GM12872 (cell line): ENCODE results near the gene DLX2.

ENCODE experiments used
- CTCF ChIP-seq: IDR thresholded peaks from 3 replicates; pipeline ENCODE4 v1.5.1; 2011; ENCODE audit warnings: low read depth, mild to moderate bottlenecking, low read length, moderate library complexity; ENCODE audit not compliant: insufficient read depth

DLX2 gene

DNA sequence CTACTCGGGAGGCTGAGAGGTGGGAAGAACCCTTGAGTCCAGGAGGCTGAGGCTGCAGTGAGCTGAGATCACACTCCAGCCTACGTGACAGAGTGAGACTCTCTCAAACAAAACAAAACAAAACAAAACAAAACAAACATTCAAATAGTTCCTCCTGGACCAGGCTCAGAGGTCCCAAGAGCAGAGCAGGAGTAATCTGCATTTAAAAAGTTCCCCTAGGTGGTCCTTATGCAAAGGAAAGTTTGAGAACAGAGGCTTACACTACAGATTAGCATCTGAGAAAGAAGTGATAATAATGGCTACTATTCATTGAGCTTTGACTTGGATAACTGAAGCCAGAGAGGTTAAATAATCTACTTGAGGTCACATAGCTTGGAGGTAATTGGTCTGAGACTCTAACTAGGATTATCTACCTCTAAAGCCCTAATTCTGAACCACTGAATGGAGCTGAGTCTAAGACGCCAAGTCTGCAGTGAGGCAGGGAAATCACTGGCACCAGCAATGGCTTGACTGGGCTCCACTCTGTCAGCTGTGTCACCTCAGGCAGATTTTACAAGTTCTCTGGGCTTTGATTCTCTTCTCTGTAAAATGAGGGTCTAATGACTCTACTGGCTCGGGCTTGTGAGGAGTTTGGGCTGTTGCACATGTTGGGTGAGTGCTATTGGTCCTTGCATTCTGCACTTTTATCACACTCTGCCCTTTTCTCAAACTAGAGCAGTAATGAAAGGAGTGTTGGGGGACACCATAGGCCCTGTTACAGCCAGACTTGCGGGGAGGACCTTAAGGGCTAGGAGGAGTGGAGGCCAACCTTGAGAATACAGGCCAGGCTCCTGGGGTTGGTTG lies 29.2 kb upstream of the DLX2 start:
- TF ChIP-seq CTCF: no peak

- TF ChIP-seq CTCF: no peak
Observed at GRCh38 chr2:172129404-172129803, 26.7 kb upstream of the DLX2 start.

DNA sequence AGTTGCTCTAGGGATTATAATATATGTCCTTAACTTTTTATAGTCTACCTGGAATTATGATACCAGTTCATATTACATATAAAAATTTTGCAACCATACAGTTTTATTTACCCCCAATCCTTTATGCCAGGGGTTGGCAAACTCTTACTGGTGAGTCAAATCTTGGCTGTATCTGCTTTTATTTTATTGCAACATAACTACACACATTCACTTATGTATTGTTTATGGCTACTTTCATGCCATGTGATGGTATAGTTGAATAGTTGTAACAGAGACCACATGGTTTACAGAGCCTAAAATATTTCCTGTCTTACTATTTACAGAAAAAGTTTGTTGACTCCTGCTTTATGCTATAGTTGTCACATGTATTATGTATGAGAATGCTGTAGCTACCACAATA lies 25.8 kb upstream of the DLX2 start:
- TF ChIP-seq CTCF: no peak

GRCh38 chr2:172120118-172120517 lies 17.4 kb upstream of the DLX2 start:
- TF ChIP-seq CTCF: no peak

GRCh38 chr2:172119089-172119488 lies 16.4 kb upstream of the DLX2 start:
- no peak for TF ChIP-seq CTCF

DNA sequence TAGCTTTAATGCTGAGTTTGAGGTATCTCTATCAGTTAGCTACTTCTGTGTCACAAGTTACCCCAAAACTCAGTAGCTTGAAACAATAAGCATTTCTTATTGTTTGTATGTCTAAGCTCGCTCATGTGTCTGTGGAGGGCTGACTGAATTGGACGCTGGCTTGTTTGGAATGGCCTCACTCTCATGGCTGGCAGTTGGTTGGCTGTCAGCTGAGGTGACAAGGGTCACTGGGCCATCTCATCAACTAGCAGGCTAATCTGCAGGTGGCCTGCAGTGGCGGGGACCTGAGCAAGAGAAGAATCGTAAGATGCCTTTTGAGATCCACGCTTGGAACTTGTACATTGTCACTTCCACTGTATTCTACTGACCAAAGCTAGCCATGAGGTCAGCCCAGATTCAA lies 13.4 kb upstream of the DLX2 start:
- no peak for TF ChIP-seq CTCF

DNA sequence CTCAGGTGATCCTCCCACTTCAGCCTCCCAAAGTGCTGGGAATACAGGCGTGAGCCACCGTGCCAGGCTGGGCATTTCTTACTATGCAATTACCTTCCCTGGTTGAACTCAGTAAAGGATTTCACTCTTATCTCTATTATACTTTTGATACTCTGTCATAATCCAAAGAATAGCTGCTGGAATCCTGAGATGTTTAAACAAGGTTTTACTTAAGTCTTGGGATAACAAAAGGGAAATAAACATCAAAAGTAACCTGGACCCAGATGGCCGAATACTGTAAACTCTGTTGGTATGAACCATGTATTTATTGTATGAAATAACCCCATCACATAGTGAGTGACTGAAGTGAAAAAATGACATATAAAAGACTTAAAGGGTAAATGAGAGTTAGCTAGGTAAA lies 11.9 kb upstream of the DLX2 start:
- no peak for TF ChIP-seq CTCF

- TF ChIP-seq CTCF: peak; percentile 34; the same call in 1 of the 3 replicates
Observed at GRCh38 chr2:172113617-172114016, 10.9 kb upstream of the DLX2 start.
